ENCODE results near the gene THY1.
"Not testable (repeated sequence)": the region's sequence is repeated elsewhere in the genome, so short reads cannot be mapped to it uniquely, and the experiment has no call there.

Gene THY1

DNA sequence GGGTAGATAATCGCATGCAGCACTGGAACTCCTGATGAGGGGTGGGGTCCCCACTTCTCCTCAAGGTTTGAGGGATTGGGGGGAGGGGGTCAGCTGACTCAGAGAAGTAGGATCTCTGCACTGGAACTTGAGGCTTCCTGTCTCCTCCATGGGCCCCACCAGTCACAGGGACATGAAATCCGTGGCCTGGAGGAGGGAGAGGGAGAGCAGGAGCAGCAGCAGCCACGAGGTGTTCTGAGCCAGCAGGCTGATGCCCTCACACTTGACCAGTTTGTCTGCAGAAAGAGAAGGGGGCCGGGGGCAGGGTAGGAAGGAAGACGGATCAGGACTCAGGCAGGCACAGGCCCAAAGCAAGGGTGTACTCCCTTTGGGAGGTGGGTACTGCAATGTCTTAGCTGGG lies 3.7 kb downstream of the THY1 start:
- DNase-seq = no peak

DNA sequence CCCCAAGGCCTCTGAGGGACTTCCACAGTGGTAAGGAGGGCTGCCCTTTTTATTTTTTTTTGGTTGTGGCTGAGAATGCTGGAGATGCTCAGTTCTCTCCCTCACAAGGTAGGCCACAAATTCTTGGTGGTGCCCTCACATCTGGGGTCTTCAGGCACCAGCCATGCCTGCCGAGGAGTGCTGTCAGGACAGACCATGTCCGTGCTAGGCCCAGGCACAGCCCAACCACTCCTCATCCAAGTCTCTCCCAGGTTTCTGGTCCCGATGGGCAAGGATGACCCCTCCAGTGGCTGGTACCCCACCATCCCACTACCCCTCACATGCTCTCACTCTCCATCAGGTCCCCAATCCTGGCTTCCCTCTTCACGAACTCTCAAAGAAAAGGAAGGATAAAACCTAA lies 4.2 kb downstream of the THY1 start:
- DNase-seq = no peak

GRCh38 chr11:119417726-119418540 lies 5.0 kb downstream of the THY1 start:
- peak in 12 of 58 donors; percentile 6 to 65 (median 36) for DNase-seq

DNA sequence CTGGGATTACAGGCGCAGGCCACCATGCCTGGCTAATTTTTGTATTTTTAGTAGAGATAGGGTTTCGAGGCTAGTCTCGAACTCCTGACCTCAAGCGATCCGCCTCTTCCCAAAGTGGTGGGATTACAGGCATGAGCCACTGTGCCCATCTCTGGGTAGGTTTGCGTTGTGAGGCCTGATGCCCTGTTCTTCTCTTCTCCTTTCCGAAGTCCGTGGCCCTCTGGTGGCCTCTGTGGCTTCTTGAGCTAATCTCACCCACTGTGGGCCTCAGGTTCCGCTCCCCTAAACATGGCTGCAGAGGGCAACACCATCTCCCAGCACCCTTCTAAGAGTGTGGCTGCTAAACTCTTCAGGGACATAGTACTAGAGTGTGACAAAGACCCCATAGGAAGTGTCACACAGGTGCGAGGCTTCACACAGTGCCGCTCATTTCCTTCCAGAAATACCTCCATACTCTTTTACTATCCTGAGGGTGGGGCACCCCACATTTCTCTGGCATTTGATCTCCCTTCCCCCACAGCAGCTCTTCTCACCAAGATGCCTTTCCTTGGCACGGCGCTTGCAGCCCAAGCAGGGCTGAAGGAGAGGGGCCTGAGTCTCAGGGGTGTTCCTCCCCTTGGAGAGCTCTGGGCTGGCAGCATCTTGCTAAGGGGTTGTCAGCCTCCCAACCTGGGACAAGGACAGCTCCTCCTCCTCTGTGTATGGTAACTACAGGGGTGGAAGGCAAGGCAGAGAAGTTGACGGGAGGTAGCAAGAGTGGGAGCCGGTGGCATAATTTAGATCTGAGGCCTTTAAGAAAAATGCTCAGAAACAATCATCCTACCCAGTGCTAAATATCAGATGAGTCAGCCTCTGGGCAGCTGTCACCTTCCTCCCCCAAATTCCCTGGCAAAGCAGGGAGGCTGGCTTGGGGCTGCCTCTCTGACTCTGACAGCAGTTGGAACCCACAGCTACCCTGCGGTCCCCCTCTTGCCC lies 6.1 kb downstream of the THY1 start:
- DNase-seq = peak in 22 of 58 donors; percentile 10 to 75 (median 43)

DNA sequence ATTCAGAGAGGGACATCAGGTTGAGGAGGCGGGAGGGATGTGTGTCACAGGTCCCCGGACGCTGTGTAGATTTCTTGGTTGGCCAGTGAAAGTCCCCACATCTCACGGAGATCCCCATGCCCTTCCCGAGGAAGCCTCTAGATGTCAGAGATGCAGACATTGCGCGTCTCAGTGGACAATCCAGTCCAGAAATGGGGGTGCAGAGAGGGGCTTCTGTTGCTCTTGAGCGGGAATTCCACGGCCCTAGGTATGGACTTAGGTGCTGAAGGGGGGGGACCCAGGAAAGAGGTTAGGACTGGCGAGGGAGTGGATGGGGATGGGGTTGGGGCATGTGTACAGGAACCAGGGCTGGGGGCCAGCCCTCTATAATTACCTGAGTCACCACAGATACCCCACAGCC lies 7.0 kb downstream of the THY1 start:
- DNase-seq = no peak

DNA sequence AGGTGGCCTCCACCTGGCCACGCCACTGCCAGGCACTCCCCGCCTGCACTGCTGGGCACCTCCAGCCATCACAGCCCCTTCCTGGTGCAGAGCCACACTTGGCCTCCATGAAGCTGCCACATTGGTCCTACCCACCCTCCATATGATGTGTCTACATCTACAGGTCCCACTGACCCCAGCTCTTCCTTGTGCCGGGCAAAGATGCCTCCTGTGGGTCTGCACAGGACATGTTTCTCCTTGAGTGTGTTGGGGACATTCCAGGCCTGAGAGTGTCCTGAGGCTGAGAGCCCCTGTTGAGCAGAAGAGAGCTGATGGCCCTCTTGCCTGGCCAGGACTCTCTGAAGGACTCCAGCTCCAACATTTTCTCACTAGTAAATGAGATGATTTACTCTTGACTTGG lies 7.5 kb downstream of the THY1 start:
- DNase-seq = no peak

DNA sequence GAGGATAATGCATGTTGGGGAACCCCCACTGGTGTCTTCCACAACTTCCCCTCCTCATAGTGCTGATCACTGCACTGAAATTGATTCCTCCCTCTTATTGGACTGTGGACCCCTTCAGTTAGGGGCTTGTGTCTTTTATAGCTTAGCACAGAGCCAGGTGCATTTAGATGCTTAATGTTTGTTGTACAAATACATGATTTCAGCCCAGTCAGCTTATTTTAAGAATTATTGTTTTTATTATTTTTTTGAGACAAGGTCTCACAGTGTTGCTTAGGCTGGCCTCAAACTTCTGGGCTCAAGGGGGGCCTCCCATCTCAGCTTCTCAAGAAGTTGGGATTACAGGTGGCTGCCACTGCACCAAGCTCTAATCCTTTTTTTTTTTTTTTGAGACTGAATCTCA lies 8.2 kb downstream of the THY1 start:
- DNase-seq = no peak

GRCh38 chr11:119414321-119414720 lies 8.7 kb downstream of the THY1 start:
- no peak for DNase-seq

DNA sequence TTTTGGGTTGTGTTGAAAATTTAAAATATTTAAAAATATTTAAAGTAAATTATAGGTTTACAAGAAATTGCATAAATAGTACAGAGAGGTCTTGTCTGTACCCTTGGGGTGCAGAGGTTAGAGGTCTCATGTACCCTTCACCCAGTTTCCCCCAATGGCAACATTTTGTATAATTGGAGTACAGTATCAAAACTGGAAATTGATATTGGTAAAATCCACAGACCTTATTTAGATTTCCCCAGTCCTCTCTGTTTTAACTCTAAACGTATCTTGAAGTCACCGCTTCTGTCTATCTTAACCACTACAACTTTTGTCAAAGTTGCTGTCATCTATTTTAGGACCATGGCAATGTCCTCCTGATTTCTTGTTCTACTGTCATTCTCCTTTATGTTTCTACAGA lies 10.9 kb downstream of the THY1 start:
- DNase-seq = no peak

- no peak for DNase-seq
Observed at GRCh38 chr11:119410501-119410900, 12.5 kb downstream of the THY1 start.

GRCh38 chr11:119409731-119410130 lies 13.2 kb downstream of the THY1 start:
- no peak for DNase-seq

DNA sequence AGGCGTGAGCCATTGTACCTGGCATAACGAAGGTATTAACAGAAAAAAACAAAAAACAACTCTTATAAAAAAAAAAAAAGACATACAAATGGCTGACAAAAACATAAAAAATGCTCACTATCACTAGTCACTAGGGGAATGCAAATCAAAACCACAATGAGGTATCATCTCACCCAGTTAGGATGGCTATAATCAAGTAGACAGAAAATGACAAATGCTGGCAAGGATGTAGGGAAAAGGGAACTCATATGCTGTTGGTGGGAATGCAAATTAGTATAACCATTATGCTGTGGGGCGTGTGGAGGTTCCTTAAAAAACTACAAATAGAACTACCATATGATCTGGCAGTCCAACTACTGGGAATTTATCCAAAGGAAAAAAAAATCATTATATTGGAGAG lies 17.0 kb downstream of the THY1 start:
- no peak for DNase-seq

GRCh38 chr11:119405448-119405847 lies 17.5 kb downstream of the THY1 start:
- DNase-seq = not testable (repeated sequence)

GRCh38 chr11:119404872-119405271 lies 18.1 kb downstream of the THY1 start:
- DNase-seq = no peak

GRCh38 chr11:119403021-119403420 lies 20.0 kb downstream of the THY1 start:
- DNase-seq = no peak

DNA sequence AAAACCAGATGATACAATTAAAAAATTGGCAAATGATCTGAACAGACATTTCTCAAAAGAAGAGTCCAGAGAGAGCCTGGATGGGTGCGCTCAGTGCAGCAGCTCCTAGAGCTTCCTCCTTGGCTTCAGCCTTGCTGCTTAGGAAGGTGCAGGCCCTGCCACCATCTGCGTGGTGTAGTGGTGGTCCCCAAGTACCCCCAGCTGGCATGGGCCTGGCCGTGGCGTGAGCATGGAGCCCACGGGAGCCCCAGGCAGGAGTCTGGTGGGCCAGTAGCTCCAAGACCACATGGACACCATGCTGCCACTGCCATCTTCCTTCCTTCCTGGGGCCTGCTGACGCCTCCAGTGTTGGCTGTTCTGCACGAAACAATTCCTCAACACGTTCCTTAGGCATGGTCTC lies 20.5 kb downstream of the THY1 start:
- DNase-seq = no peak

DNA sequence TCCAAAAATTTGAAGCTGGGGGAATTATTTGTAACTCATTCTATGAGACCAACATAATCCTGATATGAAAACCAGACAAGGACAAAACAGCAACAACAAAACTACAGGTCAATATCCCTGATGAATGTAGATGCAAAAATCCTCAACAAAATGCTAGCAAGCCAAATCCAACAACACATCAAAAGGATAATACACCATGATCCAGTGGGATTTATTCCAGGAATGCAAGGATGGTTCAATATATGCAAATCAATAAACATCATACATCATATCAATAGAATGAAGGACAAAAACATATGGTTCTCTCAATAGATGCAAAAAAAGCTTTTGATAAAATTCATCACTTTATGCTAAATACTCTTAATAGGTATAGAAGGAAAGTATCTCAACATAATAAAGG lies 22.1 kb downstream of the THY1 start:
- no peak for DNase-seq

DNA sequence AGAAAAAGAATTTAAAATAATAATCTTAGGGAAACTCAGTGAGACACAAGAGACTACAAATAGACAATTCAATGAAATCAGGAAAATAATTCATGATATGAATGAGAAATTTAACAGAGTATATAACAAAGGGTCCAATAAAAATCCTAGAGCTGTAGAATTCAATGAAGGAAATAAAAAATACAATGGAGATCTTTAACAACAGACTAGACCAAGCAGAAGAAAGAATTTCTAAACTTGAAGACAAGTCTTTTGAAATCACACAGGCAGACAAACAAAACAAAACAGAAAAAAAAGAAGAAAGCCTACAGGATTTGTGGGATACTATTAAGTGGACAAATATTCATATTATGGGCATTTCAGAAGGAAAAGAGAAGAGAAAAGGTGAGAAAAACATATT lies 25.2 kb downstream of the THY1 start:
- DNase-seq = no peak

- DNase-seq = no peak
Observed at GRCh38 chr11:119396835-119397234, 26.1 kb downstream of the THY1 start.

- DNase-seq = no peak
Observed at GRCh38 chr11:119391275-119391674, 31.7 kb downstream of the THY1 start.

DNA sequence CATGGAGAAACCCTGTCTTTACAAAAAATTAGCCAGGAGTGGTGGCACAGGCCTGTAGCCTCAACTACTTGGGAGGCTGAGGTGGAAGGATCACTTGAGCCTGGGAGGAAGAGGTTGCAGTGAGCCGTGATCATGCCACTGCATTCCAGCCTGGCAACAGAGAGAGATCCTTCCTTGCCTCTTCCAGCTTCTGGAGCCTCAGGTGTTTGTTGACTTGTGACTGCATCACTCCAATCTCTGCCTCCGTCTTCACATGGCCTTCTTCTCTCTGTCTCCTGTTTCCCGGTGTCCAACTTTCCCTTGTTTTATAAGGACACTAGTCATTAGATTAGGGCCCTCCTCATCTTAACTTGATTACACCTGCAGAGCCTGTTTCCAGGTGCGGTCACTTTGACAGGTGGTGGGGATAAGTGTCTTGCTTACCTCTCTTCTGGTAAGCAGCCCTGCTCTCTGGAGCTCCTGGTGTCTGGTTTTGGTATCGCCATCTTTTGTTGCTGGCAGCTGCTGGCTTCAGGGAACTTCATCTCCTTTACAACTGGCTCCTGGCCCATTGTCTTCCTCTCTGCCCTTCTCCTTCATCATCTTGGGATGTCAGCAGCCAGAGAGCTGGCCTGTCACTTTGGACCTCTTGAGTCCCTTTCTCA lies 33.2 kb downstream of the THY1 start:
- DNase-seq = no peak

GRCh38 chr11:119388103-119388502 lies 34.9 kb downstream of the THY1 start:
- no peak for DNase-seq
